Measurements from ENCODE around the gene OPHN1.
A peak's percentile ranks its signal among the peaks of the same experiment; 100 is the strongest.

The OPHN1 gene

DNA sequence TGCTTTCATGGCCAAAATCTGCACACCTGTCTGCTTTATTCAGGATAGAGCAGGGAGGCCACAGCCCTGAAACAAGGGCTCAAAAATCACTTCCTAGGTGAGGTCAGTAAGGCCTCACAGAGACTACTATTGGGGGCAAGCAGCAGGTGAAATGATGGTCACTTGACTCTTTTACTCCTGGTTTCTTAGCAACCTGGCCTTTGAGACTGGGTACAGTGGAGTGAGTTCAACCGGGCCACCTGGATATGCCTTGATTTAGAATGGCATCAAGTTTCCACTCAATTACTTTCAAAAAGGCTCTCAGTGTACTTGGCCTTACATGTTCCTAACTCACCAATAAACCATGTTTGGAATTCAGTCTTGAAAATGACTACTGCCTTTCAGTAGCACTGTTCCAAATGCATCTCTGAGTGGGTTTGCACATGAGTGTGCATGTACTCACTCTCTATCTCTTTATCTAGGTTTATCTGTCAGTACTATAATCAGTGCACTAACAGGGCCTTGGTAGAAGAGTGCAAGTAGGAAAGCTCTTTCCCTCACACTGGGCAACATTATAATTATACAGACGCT lies 388.2 kb downstream of the OPHN1 start:
- intact Hi-C loops (cut with DNase I), result no loop called here

GRCh38 chrX:68043713-68044438 lies 389.4 kb downstream of the OPHN1 start:
- intact Hi-C loops (cut with DNase I), result no loop called here
- DNase-seq, result no peak

More for the DNA sequence above, 388.2 kb downstream of the OPHN1 start:
- no peak for DNase-seq

- intact Hi-C loops (cut with DNase I), result no loop called here
Observed at GRCh38 chrX:68041110-68041509, 392.2 kb downstream of the OPHN1 start.

DNA sequence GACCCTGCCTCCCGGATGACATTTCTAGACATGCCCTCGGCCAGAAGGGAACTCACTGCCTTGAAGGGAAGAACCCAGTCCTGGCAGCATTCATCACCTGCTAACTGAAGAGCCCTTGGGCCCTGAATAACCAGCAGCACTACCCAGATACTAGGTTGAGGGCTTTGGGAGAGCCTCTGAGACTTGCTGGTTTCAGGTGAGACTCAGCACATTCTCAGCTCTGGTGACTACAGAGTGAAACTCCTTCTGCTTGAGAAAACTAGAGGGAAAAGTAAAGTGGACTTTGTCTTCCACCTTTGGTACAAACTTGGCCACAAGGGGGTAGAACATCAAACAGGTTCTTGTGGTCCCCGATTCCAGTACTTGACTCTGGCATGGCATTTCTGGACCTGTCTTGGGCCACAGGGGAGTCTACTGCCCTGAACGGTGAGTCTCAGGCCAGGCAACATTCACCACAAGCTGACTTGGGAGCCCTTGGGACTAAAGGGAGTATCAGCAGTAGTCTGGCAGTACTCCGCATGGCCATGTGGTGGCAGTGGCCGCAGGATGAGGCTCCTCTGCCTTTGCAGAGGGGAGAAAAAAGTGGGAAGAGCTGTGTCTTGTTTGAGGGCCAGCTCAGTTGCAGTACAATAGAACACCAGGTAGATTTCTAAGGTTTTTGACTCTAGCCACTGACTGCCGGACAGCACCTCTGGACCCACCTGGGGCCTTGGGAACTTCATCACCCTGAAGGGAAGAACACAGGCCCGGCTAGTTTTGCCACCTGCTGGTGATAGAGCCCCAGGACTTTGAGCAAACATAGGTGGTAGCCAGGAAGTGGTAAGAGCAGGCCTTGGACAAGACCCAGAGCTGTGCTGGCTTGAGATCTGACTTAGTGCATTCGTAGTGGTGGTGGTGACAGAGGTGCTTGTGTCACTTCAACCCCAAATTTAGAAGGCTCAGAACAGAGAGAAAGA lies 414.8 kb downstream of the OPHN1 start:
- peak in 16 of 42 donors; percentile 1 to 45 (median 8) for DNase-seq
- intact Hi-C loops (cut with DNase I), result no loop called here

More at GRCh38 chrX:68041110-68041509, 392.2 kb downstream of the OPHN1 start:
- no peak for DNase-seq

DNA sequence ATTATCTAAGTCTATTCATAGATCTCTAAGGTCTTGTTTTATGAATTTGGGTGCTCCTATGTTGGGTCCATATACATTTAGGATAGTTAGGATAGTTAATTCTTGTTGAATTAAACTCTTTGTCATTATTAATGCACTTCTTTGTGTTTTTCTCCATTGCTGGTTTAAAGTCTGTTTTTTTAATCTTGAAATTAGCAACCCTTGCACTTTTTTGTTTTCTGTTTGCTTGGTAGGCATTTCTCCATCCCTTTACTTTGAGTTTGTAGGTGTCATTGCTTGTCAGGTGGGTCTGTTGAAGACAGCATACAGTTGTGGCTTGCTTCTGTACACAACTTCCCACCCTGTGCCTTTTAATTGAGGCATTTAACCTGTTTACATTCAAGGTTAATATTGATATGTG lies 434.8 kb downstream of the OPHN1 start:
- intact Hi-C loops (cut with DNase I), result no loop called here
- DNase-seq, result no peak
